Stimulated activated naive CD8-positive, alpha-beta T cell treated with anti-CD3 and anti-CD28 coated beads, Interleukin-15, Interleukin-2, amounts not matched to agents 100 ng/mL and 50 ng/mL, for 24 hours (primary cell): ENCODE measurements around the gene MGAT5B.
"Not testable (repeated sequence)": the region's sequence is repeated elsewhere in the genome, so short reads cannot be mapped to it uniquely, and the experiment has no call there.

Experiments
- H3K27ac Mint-ChIP-seq: one replicate; pipeline ENCODE4 v1.8.0; 2021; ENCODE audit warnings: mild to moderate bottlenecking, mixed read lengths
- H3K27me3 Mint-ChIP-seq: one replicate; pipeline ENCODE4 v1.8.0; 2021; ENCODE audit warnings: mixed read lengths
- H3K36me3 Mint-ChIP-seq: one replicate; pipeline ENCODE4 v1.8.0; 2021; ENCODE audit warnings: low read depth, mixed read lengths
- H3K4me1 Mint-ChIP-seq: one replicate; pipeline ENCODE4 v1.8.0; 2021; ENCODE audit warnings: low read depth, mixed read lengths
- H3K4me3 Mint-ChIP-seq: one replicate; pipeline ENCODE4 v1.8.0; 2021; ENCODE audit warnings: mild to moderate bottlenecking, mixed read lengths
- H3K9me3 Mint-ChIP-seq: one replicate; pipeline ENCODE4 v1.8.0; 2021; ENCODE audit warnings: mixed read lengths

MGAT5B gene

GRCh38 chr17:76966486-76967181 is 98.4 kb downstream of the MGAT5B start:
- Mint-ChIP-seq H3K27me3 (no peaks in the 10 kb centered on the region), H3K9me3 (no peaks in the 10 kb centered on the region), H3K27ac (no peak overlapping the region), H3K4me3 (no peak overlapping the region), H3K4me1 (peaks cover 11% of the 10 kb centered on the region), H3K36me3 (no peaks in the 10 kb centered on the region)

- Mint-ChIP-seq H3K4me1 (peaks cover 11% of the 10 kb centered on the region), H3K4me3 (no peak overlapping the region), H3K27ac (no peak overlapping the region), H3K36me3 (no peaks in the 10 kb centered on the region), H3K27me3 (no peaks in the 10 kb centered on the region), H3K9me3 (no peaks in the 10 kb centered on the region)
Observed at GRCh38 chr17:76967762-76968161, 99.6 kb downstream of the MGAT5B start.

- Mint-ChIP-seq H3K4me1 (peaks cover 11% of the 10 kb centered on the region), H3K27me3 (no peaks in the 10 kb centered on the region), H3K4me3 (peak overlapping the region; percentile 69), H3K27ac (peak overlapping the region; percentile 11), H3K36me3 (no peaks in the 10 kb centered on the region), H3K9me3 (no peaks in the 10 kb centered on the region)
Observed at GRCh38 chr17:76968707-76969597, 100.7 kb downstream of the MGAT5B start.

GRCh38 chr17:76969598-76970172 is 101.5 kb downstream of the MGAT5B start:
- H3K27ac Mint-ChIP-seq, result no peak overlapping the region

GRCh38 chr17:76970228-76970627 is 102.0 kb downstream of the MGAT5B start:
- not testable (repeated sequence) for H3K36me3 Mint-ChIP-seq, H3K27ac Mint-ChIP-seq, H3K4me3 Mint-ChIP-seq, H3K27me3 Mint-ChIP-seq, H3K9me3 Mint-ChIP-seq
- peaks cover 11% of the 10 kb centered on the region for H3K4me1 Mint-ChIP-seq

More at GRCh38 chr17:76969598-76970172, 101.5 kb downstream of the MGAT5B start:
- Mint-ChIP-seq H3K27me3 (no peaks in the 10 kb centered on the region), H3K4me1 (peaks cover 11% of the 10 kb centered on the region), H3K9me3 (no peaks in the 10 kb centered on the region), H3K36me3 (no peaks in the 10 kb centered on the region), H3K4me3 (peak overlapping the region; percentile 69)

- Mint-ChIP-seq H3K9me3 (peaks cover 10% of the 10 kb centered on the region), H3K4me3 (no peak overlapping the region), H3K4me1 (peaks cover 11% of the 10 kb centered on the region), H3K27me3 (no peaks in the 10 kb centered on the region), H3K36me3 (no peaks in the 10 kb centered on the region), H3K27ac (no peak overlapping the region)
Observed at GRCh38 chr17:76972046-76972641, 103.9 kb downstream of the MGAT5B start.

- Mint-ChIP-seq H3K4me3 (no peak overlapping the region), H3K27me3 (no peaks in the 10 kb centered on the region), H3K4me1 (peaks cover 11% of the 10 kb centered on the region), H3K36me3 (peaks cover under 1% of the 10 kb centered on the region), H3K27ac (no peak overlapping the region), H3K9me3 (peaks cover 11% of the 10 kb centered on the region)
Observed at GRCh38 chr17:76973040-76973439, 104.8 kb downstream of the MGAT5B start.

GRCh38 chr17:76974721-76975120 is 106.5 kb downstream of the MGAT5B start:
- H3K36me3 Mint-ChIP-seq, result peaks cover 4% of the 10 kb centered on the region
- H3K4me1 Mint-ChIP-seq, result peaks cover 5% of the 10 kb centered on the region
- no peak overlapping the region for H3K27ac Mint-ChIP-seq

GRCh38 chr17:76978050-76978449 is 109.8 kb downstream of the MGAT5B start:
- H3K4me3 Mint-ChIP-seq, H3K27ac Mint-ChIP-seq: not testable (repeated sequence)

More at GRCh38 chr17:76974721-76975120, 106.5 kb downstream of the MGAT5B start:
- Mint-ChIP-seq H3K9me3 (peaks cover 14% of the 10 kb centered on the region), H3K27me3 (no peaks in the 10 kb centered on the region), H3K4me3 (no peak overlapping the region)

GRCh38 chr17:76981545-76982295 is 113.5 kb downstream of the MGAT5B start:
- peaks cover 19% of the 10 kb centered on the region for H3K4me1 Mint-ChIP-seq
- H3K27ac Mint-ChIP-seq, result no peak overlapping the region
- H3K27me3 Mint-ChIP-seq, result no peaks in the 10 kb centered on the region
- H3K9me3 Mint-ChIP-seq, result peaks cover 5% of the 10 kb centered on the region
- H3K4me3 Mint-ChIP-seq, result no peak overlapping the region
- H3K36me3 Mint-ChIP-seq, result peaks cover 4% of the 10 kb centered on the region

More at GRCh38 chr17:76978050-76978449, 109.8 kb downstream of the MGAT5B start:
- peaks cover 14% of the 10 kb centered on the region for H3K9me3 Mint-ChIP-seq
- not testable (repeated sequence) for H3K36me3 Mint-ChIP-seq, H3K27me3 Mint-ChIP-seq
- H3K4me1 Mint-ChIP-seq, result peaks cover 13% of the 10 kb centered on the region

GRCh38 chr17:76982408-76983074 is 114.3 kb downstream of the MGAT5B start:
- Mint-ChIP-seq H3K4me3 (no peak overlapping the region), H3K36me3 (peaks cover 4% of the 10 kb centered on the region), H3K4me1 (peaks cover 19% of the 10 kb centered on the region), H3K27ac (no peak overlapping the region), H3K9me3 (peaks cover 5% of the 10 kb centered on the region), H3K27me3 (no peaks in the 10 kb centered on the region)

GRCh38 chr17:76983075-76983775 is 115.0 kb downstream of the MGAT5B start:
- Mint-ChIP-seq H3K9me3 (peaks cover 2% of the 10 kb centered on the region), H3K4me3 (no peak overlapping the region), H3K27me3 (no peaks in the 10 kb centered on the region)

GRCh38 chr17:76986365-76986764 is 118.2 kb downstream of the MGAT5B start:
- no peaks in the 10 kb centered on the region for H3K27me3 Mint-ChIP-seq
- H3K36me3 Mint-ChIP-seq, result no peaks in the 10 kb centered on the region
- H3K27ac Mint-ChIP-seq, result no peak overlapping the region
- peaks cover 19% of the 10 kb centered on the region for H3K4me1 Mint-ChIP-seq
- H3K4me3 Mint-ChIP-seq, result no peak overlapping the region
- no peaks in the 10 kb centered on the region for H3K9me3 Mint-ChIP-seq

More at GRCh38 chr17:76983075-76983775, 115.0 kb downstream of the MGAT5B start:
- Mint-ChIP-seq H3K36me3 (peaks cover 1% of the 10 kb centered on the region), H3K27ac (no peak overlapping the region), H3K4me1 (peaks cover 19% of the 10 kb centered on the region)
